Mesendoderm (in vitro differentiated cells): Measurements from ENCODE around the gene SCFD2.
A peak's percentile ranks its signal among the peaks of the same experiment; 100 is the strongest.

Source experiments
- DNase-seq: peaks from one replicate; pipeline ENCODE4 v3.0.0; 2013
- H2AK5ac ChIP-seq: 2 replicates; pipeline ENCODE4 v1.6.1; 2013; ENCODE audit warnings: low read length, inconsistent platforms
- H2BK120ac ChIP-seq: 2 replicates; pipeline ENCODE4 v1.6.1; 2013; ENCODE audit warnings: low read depth, mild to moderate bottlenecking, low read length, moderate library complexity, mixed read lengths
- H2BK15ac ChIP-seq: replicated peaks from 2 replicates; pipeline ENCODE4 v1.6.1; 2013; ENCODE audit warnings: low read depth, mild to moderate bottlenecking, moderate library complexity
- H2BK5ac ChIP-seq: 2 replicates; pipeline ENCODE4 v1.6.1; 2013; ENCODE audit warnings: low read length, inconsistent platforms
- H3K18ac ChIP-seq: 2 replicates; pipeline ENCODE4 v1.6.1; 2013; ENCODE audit warnings: mild to moderate bottlenecking, low read length, mixed read lengths
- H3K23ac ChIP-seq: one replicate; pipeline ENCODE4 v1.6.1; 2013; ENCODE audit warnings: low read length
- H3K27ac ChIP-seq: 2 replicates; pipeline ENCODE4 v1.5.1; 2013; ENCODE audit warnings: low read depth, mild to moderate bottlenecking, inconsistent platforms, low read length, moderate library complexity
- H3K27me3 ChIP-seq: 2 replicates; pipeline ENCODE4 v1.6.1; 2013; ENCODE audit warnings: low read length, control low read depth, mild to moderate bottlenecking, inconsistent platforms; ENCODE audit not compliant: insufficient read depth, poor library complexity
- H3K36me3 ChIP-seq: 2 replicates; pipeline ENCODE4 v1.6.1; 2013; ENCODE audit warnings: low read length, inconsistent platforms; ENCODE audit not compliant: control insufficient read depth, insufficient read depth
- H3K4ac ChIP-seq: one replicate; pipeline ENCODE4 v1.6.1; 2013; ENCODE audit warnings: low read depth, mild to moderate bottlenecking, low read length, moderate library complexity
- H3K4me1 ChIP-seq: 2 replicates; pipeline ENCODE4 v1.6.1; 2013; ENCODE audit warnings: low read depth, low read length, inconsistent platforms; ENCODE audit not compliant: control insufficient read depth
- H3K4me2 ChIP-seq: 2 replicates; pipeline ENCODE4 v1.6.1; 2013; ENCODE audit warnings: low read length
- H3K4me3 ChIP-seq: 2 replicates; pipeline ENCODE4 v1.5.1; 2013; ENCODE audit warnings: mild to moderate bottlenecking, low read length
- H3K56ac ChIP-seq: one replicate; pipeline ENCODE4 v1.6.1; 2013; ENCODE audit warnings: low read length
- H3K79me1 ChIP-seq: 2 replicates; pipeline ENCODE4 v1.6.1; 2013; ENCODE audit warnings: low read length, inconsistent platforms
- H3K79me2 ChIP-seq: 2 replicates; pipeline ENCODE4 v1.6.1; 2013; ENCODE audit warnings: mild to moderate bottlenecking, low read length; ENCODE audit not compliant: control insufficient read depth, insufficient read depth
- H3K9ac ChIP-seq: 2 replicates; pipeline ENCODE4 v1.6.1; 2013; ENCODE audit warnings: low read length, inconsistent platforms
- H4K5ac ChIP-seq: one replicate; pipeline ENCODE4 v1.6.1; 2013; ENCODE audit warnings: low read length
- H4K8ac ChIP-seq: one replicate; pipeline ENCODE4 v1.6.1; 2013; ENCODE audit warnings: low read depth, mild to moderate bottlenecking, control low read depth, low read length, moderate library complexity
- WGBS: extraction: QIAGEN DNeasy Blood & Tissue Kit; methylation state at CpG from one replicate; pipeline ENCODE4 v1.1.7; 2013; ENCODE audit warnings: low lambda C conversion rate, missing lambda C conversion rate; ENCODE audit not compliant: insufficient coverage; ENCODE audit errors: extremely low coverage; 5-methylcytosine and 5-hydroxymethylcytosine counted together

SCFD2 gene

DNA sequence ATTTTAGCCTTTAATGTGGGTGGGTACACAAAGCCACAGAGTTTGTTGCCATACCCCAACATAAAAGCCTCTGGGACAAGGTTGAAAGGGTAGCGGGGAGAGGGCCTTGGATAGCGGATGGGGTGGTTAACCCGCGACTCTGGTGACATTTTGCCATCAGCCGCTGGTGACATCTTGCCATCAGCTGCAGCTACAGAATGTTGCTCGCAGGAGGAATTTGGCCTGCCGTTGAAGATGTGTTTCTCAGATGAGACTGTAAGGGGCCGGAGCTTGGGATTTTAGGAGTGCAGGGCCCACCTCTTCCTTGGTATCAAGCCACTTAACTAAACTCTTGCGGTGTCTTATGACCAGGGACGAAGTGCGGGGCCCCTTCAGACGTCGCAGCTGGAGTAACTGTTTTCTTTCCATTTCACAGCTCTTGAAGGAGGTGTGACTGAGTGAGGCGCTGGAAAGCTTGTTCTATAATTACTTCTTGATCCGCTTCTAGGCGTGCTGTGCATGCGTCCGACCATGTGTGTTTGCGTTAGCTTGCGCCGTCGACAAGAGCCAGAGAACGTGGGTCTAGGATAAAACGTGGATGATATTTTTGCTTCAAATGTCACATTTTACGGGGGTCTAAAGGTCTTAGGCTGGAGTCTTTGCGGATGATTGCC, 504.6 kb downstream of the SCFD2 start:
- Histone ChIP-seq H2BK15ac (peak overlapping the region; percentile 19), H2BK5ac (no peak overlapping the region), H3K79me2 (peaks cover 29% of the 10 kb centered on the region), H2AK5ac (no peak overlapping the region), H3K79me1 (peaks cover 15% of the 10 kb centered on the region), H3K4me1 (peaks cover 7% of the 10 kb centered on the region), H3K27ac (no peak overlapping the region), H3K27me3 (no peaks in the 10 kb centered on the region), H3K18ac (peak overlapping the region; percentile 94), H3K4ac (peak overlapping the region; percentile 83), H4K5ac (no peak overlapping the region), H3K36me3 (peaks cover 10% of the 10 kb centered on the region), H3K56ac (peak overlapping the region; percentile 96), H3K4me3 (peak overlapping the region; percentile 59), H2BK120ac (no peak overlapping the region), H3K23ac (peak overlapping the region; percentile 99), H3K4me2 (peak overlapping the region; percentile 82), H3K9ac (peak overlapping the region; percentile 84), H4K8ac (no peak overlapping the region)
- WGBS: no CpG with 5 or more reads among the region's 26 CpGs
- peak; percentile 59 for DNase-seq

GRCh38 chr4:52860361-52860760, 505.5 kb downstream of the SCFD2 start:
- Histone ChIP-seq H3K18ac (no peak overlapping the region), H4K8ac (no peak overlapping the region), H2BK15ac (no peak overlapping the region), H3K79me2 (peaks cover 25% of the 10 kb centered on the region), H3K27ac (no peak overlapping the region), H3K23ac (no peak overlapping the region), H3K56ac (no peak overlapping the region), H3K36me3 (peaks cover 4% of the 10 kb centered on the region), H3K27me3 (no peaks in the 10 kb centered on the region), H2BK5ac (no peak overlapping the region), H3K4me1 (peaks cover 7% of the 10 kb centered on the region), H3K4ac (no peak overlapping the region), H3K4me3 (no peak overlapping the region), H2BK120ac (no peak overlapping the region), H3K4me2 (no peak overlapping the region), H4K5ac (no peak overlapping the region), H3K9ac (no peak overlapping the region), H2AK5ac (no peak overlapping the region), H3K79me1 (peaks cover 11% of the 10 kb centered on the region)
- DNase-seq: no peak
- WGBS: no CpG with 5 or more reads among the region's 2 CpGs

DNA sequence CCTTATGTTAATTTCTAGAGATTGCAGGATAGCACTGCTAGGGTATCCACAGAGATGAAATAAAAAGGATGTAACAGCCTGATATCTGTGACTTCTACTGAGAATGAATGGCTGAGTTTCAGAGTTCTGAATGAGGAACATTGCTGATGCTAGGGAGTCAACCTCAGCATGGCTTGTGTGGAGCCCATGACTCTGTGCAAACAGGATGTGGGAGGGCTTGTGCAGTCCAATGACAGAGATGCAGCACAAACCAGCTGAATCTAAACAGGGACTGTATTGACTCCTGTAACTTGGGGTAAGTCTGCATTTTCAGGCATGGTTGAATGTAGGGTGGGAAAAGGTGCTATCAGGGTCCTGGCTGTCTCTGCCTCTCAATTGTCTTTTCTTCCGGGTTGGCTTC, 509.1 kb downstream of the SCFD2 start:
- Histone ChIP-seq H3K79me1 (no peaks in the 10 kb centered on the region), H4K5ac (no peak overlapping the region), H2AK5ac (no peak overlapping the region), H3K36me3 (no peaks in the 10 kb centered on the region), H3K27me3 (no peaks in the 10 kb centered on the region), H3K56ac (no peak overlapping the region), H3K9ac (no peak overlapping the region), H2BK5ac (no peak overlapping the region), H3K4me2 (no peak overlapping the region), H4K8ac (no peak overlapping the region), H3K4me1 (peaks cover 6% of the 10 kb centered on the region), H3K4me3 (no peak overlapping the region), H2BK15ac (no peak overlapping the region), H3K79me2 (no peaks in the 10 kb centered on the region), H3K27ac (no peak overlapping the region), H3K4ac (no peak overlapping the region), H3K18ac (no peak overlapping the region), H3K23ac (no peak overlapping the region), H2BK120ac (no peak overlapping the region)
- DNase-seq: no peak
- WGBS: no CpG with 5 or more reads among the region's 1 CpG

GRCh38 chr4:52853351-52853750, 512.5 kb downstream of the SCFD2 start:
- Histone ChIP-seq H3K18ac (no peak overlapping the region), H2BK5ac (no peak overlapping the region), H2BK15ac (no peak overlapping the region), H2AK5ac (no peak overlapping the region), H3K9ac (no peak overlapping the region), H3K4ac (no peak overlapping the region), H4K8ac (no peak overlapping the region), H3K4me3 (no peak overlapping the region), H3K36me3 (no peaks in the 10 kb centered on the region), H3K56ac (no peak overlapping the region), H3K4me1 (no peaks in the 10 kb centered on the region), H3K4me2 (no peak overlapping the region), H3K79me1 (no peaks in the 10 kb centered on the region), H3K27me3 (no peaks in the 10 kb centered on the region), H2BK120ac (no peak overlapping the region), H4K5ac (no peak overlapping the region), H3K23ac (no peak overlapping the region), H3K79me2 (no peaks in the 10 kb centered on the region), H3K27ac (no peak overlapping the region)
- DNase-seq: no peak

DNA sequence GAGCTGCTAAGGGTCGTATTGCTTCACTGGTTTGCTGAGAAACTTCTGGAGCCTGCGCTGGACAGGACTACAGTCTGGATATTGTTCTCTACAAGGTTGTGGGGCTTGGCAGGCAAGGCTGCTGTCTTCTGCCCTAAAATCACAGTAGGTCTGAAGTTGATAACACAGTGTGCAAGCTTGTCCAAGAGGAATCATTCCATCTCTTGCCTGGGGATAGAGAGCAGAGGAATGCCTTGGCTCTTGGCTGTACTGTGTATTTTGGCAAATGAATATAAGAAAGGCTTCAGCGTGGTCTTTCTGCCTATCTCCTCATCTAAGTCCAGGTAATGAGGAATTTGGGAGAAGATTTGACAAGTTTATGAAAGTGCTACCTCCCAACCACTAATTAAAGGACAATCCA, 513.1 kb downstream of the SCFD2 start:
- Histone ChIP-seq H3K4me2 (no peak overlapping the region), H3K36me3 (no peaks in the 10 kb centered on the region), H3K4me3 (no peak overlapping the region), H3K18ac (no peak overlapping the region), H3K56ac (no peak overlapping the region), H3K27ac (no peak overlapping the region), H2BK15ac (no peak overlapping the region), H2BK120ac (no peak overlapping the region), H3K79me1 (no peaks in the 10 kb centered on the region), H4K8ac (no peak overlapping the region), H2BK5ac (no peak overlapping the region), H3K27me3 (no peaks in the 10 kb centered on the region), H3K79me2 (no peaks in the 10 kb centered on the region), H3K4me1 (no peaks in the 10 kb centered on the region), H3K23ac (no peak overlapping the region), H4K5ac (no peak overlapping the region), H3K9ac (no peak overlapping the region), H2AK5ac (no peak overlapping the region), H3K4ac (no peak overlapping the region)
- DNase-seq: no peak
- WGBS: no CpG with 5 or more reads among the region's 3 CpGs

- H3K27ac ChIP-seq: no peak overlapping the region
These were observed 513.8 kb downstream of the SCFD2 start for GRCh38 chr4:52852041-52852440.

More at GRCh38 chr4:52852041-52852440, 513.8 kb downstream of the SCFD2 start:
- Histone ChIP-seq H3K23ac (no peak overlapping the region), H4K8ac (no peak overlapping the region), H3K4me2 (no peak overlapping the region), H2BK5ac (no peak overlapping the region), H3K27me3 (no peaks in the 10 kb centered on the region), H3K4me1 (no peaks in the 10 kb centered on the region), H3K79me1 (no peaks in the 10 kb centered on the region), H3K56ac (no peak overlapping the region), H2BK15ac (no peak overlapping the region), H2AK5ac (no peak overlapping the region), H4K5ac (no peak overlapping the region), H3K36me3 (no peaks in the 10 kb centered on the region), H3K79me2 (no peaks in the 10 kb centered on the region), H3K4ac (no peak overlapping the region), H3K18ac (no peak overlapping the region), H3K4me3 (no peak overlapping the region), H2BK120ac (no peak overlapping the region), H3K9ac (no peak overlapping the region)
- DNase-seq: no peak
- WGBS: no CpG with 5 or more reads among the region's 1 CpG
